Calu3 (cell line): ENCODE measurements around the gene SNCAIP. TPM values are rescaled to one million over a fixed set of nuclear protein-coding genes. Genes with fewer than 3 reads are reported as not detected.
A peak's percentile ranks its signal among the peaks of the same experiment; 100 is the strongest.

Experiments used
- Bru-seq: library from RNA; stranded (reverse); fragments of 400-500 nt; gene quantifications from one replicate; lab custom pipeline; 2021; lab: Mats Ljungman, UMichigan
- BruChase-seq, 2 experiments: library from RNA; stranded (reverse); fragments of 400-500 nt; gene quantifications; one replicate each; lab custom pipeline; 2021; lab: Mats Ljungman, UMichigan
- BruUV-seq: library from RNA; stranded (reverse); fragments of 400-500 nt; replicated peaks from 2 replicates; lab custom pipeline; 2021; lab: Mats Ljungman, UMichigan
- CTCF ChIA-PET: fragments of 300-600 bp; sonication (Branson Sonifier 250); formaldehyde crosslinking; loops from one replicate; lab custom pipeline; 2022; ENCODE audit warnings: antibody characterized with exemption; lab: Charles Lee
- DNase-seq: peaks from one replicate; pipeline ENCODE4 v3.0.0; 2022
- H3K27ac Mint-ChIP-seq: one replicate; pipeline ENCODE4 v1.8.0; 2022; ENCODE audit warnings: mixed read lengths; ENCODE audit not compliant: unreplicated experiment
- H3K27me3 Mint-ChIP-seq: one replicate; pipeline ENCODE4 v1.8.0; 2022; ENCODE audit warnings: mixed read lengths; ENCODE audit not compliant: unreplicated experiment
- H3K36me3 Mint-ChIP-seq: one replicate; pipeline ENCODE4 v1.8.0; 2022; ENCODE audit warnings: mild to moderate bottlenecking, moderate library complexity, mixed read lengths; ENCODE audit not compliant: insufficient read depth, unreplicated experiment
- H3K4me1 Mint-ChIP-seq: one replicate; pipeline ENCODE4 v1.8.0; 2022; ENCODE audit warnings: mild to moderate bottlenecking, low read depth, mixed read lengths; ENCODE audit not compliant: unreplicated experiment
- H3K4me3 Mint-ChIP-seq: one replicate; pipeline ENCODE4 v1.8.0; 2022; ENCODE audit warnings: mild to moderate bottlenecking, low read depth, moderate library complexity, mixed read lengths; ENCODE audit not compliant: unreplicated experiment
- H3K9me3 Mint-ChIP-seq: one replicate; pipeline ENCODE4 v1.8.0; 2022; ENCODE audit warnings: low read depth, mixed read lengths; ENCODE audit not compliant: unreplicated experiment
- intact Hi-C: fragments of 100-400 bp; cut with micrococcal nuclease; formaldehyde crosslinking; loops from one replicate; pipeline ENCODE4 v1.10.0; 2022; ENCODE audit not compliant: unreplicated experiment
- long read RNA-seq: library from polyadenylated mRNA; stranded (forward); transcript quantifications from one replicate; pipeline ENCODE4 v2.0.0, GENCODE V29; 2022
- total RNA-seq: library from RNA; stranded (reverse); gene quantifications from 2 replicates; pipeline ENCODE4 v1.2.3, GENCODE V29; 2022
- TF ChIP-seq, protein P1 (sequence below): fragments of 200-600 bp; IDR thresholded peaks from one replicate; pipeline ENCODE4 v1.8.0; 2022; ENCODE audit warnings: antibody characterized with exemption; ENCODE audit not compliant: unreplicated experiment

The SNCAIP gene
- total RNA-seq (0.22 TPM in 1 of 2 replicates, not detected in the other), Bru-seq, nascent RNA (percentile 15 among the genes with signal in this experiment), BruChase-seq, experiment 1, labeled RNA remaining after a 6-hour chase (percentile 13 among the genes with signal in this experiment), BruChase-seq, experiment 2, labeled RNA remaining after a 2-hour chase (percentile 10 among the genes with signal in this experiment)
- long read RNA-seq, result 0 reads

DNA sequence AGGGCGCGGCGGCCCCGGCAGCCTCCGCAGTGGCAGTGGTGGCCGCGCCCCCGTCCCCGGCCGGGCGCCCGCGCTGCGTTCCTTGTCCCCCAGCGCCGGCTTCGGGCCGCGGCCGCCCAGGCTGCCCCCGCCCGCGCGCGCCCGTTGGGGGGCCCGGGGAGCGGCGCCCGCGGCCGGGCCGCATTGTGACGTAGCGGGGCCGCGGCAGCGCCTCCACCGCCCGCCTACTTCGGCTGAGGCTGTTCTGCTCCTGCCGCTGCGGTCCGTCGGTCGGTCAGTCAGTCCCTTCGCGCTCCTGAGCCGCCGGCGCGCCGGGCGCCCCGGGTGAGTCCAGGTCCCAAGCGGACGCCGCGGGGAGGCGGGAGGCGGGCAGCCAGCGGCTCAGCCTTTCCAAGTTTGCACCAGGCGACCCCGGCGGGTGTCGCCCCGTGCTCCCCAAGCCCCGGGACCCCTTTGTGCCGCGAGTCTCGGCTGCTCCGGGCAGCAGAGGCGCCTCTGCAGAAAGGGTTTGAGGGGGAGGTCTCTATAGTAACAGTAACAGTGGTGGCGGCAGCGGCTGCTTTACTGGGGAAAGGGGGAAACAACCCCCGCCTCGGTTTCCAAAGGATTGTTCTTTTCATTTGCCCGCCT is at the start of gene SNCAIP:
Gene SNCAIP (plus strand): TSS at position 277 of the 630 bp plus-strand sequence. CDS start 78,898 bp downstream, outside the sequence.
- TF ChIP-seq, protein P1, sequence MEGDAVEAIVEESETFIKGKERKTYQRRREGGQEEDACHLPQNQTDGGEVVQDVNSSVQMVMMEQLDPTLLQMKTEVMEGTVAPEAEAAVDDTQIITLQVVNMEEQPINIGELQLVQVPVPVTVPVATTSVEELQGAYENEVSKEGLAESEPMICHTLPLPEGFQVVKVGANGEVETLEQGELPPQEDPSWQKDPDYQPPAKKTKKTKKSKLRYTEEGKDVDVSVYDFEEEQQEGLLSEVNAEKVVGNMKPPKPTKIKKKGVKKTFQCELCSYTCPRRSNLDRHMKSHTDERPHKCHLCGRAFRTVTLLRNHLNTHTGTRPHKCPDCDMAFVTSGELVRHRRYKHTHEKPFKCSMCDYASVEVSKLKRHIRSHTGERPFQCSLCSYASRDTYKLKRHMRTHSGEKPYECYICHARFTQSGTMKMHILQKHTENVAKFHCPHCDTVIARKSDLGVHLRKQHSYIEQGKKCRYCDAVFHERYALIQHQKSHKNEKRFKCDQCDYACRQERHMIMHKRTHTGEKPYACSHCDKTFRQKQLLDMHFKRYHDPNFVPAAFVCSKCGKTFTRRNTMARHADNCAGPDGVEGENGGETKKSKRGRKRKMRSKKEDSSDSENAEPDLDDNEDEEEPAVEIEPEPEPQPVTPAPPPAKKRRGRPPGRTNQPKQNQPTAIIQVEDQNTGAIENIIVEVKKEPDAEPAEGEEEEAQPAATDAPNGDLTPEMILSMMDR, result no peak
- Mint-ChIP-seq H3K36me3 (peaks cover 16% of the 10 kb centered on the region), H3K4me1 (peaks cover 13% of the 10 kb centered on the region), H3K4me3 (peak within 1 kb of the TSS; percentile 75), H3K27ac (no peak within 1 kb of the TSS), H3K27me3 (peaks cover 71% of the 10 kb centered on the region), H3K9me3 (no peaks in the 10 kb centered on the region)
- DNase-seq, result peak; percentile 60
- no TSS peak for BruUV-seq
- CTCF ChIA-PET, result interaction anchor here (0.9 kb wide), 1 partner anchor 180 kb away, joined by 3 read pairs; no protein-coding TSS in a partner anchor
- intact Hi-C loops, result loop anchor here (5.0 kb wide), 2 partner anchors 105 to 180 kb away; no protein-coding TSS in a partner anchor

DNA sequence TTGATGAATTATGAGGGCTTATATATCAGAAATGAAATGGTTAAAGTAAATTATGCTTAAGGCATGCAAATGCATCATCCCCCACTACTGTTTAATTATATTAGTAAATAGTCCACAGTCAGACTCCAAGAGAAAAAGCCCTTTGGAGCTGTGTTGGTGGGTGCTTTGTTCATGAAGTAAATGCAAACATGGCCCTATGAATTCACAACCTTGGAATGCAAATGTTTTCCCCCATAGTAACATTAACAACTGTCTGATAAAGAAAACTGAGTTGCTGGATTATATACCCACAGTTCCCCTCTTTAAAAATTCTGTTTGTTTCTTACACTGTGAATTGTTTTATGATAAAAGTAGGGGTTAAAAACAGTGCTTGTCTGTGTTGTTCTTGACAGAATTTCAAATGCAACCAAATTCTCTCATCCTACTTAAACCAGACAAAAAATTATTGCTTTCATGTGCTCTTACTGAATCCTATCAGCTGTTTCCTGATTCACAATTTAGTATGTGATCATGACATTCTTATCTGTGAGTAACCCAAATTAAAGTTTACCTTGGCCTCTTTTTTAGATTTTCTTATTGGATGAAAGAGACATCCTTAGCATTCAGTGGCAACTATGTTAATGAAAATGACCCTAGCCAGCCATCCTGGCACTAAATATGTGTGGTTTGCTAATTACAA is 48.5 kb upstream of the SNCAIP start:
- TF ChIP-seq, protein P1, result no peak
- H3K36me3 Mint-ChIP-seq, result no peaks in the 10 kb centered on the region
- no peak for DNase-seq
- H3K27me3 Mint-ChIP-seq, result no peaks in the 10 kb centered on the region
- H3K27ac Mint-ChIP-seq, result no peak overlapping the region
- intact Hi-C loops, result no loop called here
- no peaks in the 10 kb centered on the region for H3K9me3 Mint-ChIP-seq
- CTCF ChIA-PET, result no interaction called here
- H3K4me3 Mint-ChIP-seq, result no peak overlapping the region
- no peaks in the 10 kb centered on the region for H3K4me1 Mint-ChIP-seq
- no TSS peak for BruUV-seq

DNA sequence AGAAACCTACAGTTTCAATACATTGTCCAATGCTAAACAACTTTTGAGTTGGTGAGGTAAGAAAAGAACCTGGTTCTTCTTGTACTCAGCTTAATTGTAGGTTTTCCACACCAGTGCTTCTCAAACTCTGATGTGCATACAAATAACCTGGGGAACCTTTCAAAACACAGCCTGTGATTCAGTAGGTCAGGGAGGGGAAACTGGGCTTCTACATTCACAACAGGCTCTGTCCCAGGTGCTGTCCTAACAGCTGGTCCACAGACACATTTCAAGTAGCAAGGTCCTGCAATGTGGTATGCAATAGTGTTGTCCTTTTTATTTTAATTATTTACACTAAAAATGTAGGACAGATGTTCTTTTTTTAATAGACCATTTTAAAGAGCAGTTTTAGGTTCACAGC is 47.4 kb upstream of the SNCAIP start:
- Mint-ChIP-seq H3K27me3 (no peaks in the 10 kb centered on the region), H3K4me3 (no peak overlapping the region), H3K4me1 (no peaks in the 10 kb centered on the region), H3K9me3 (no peaks in the 10 kb centered on the region), H3K27ac (no peak overlapping the region), H3K36me3 (no peaks in the 10 kb centered on the region)
- no TSS peak for BruUV-seq
- no peak for DNase-seq
- intact Hi-C loops, result no loop called here
- CTCF ChIA-PET, result no interaction called here
- TF ChIP-seq, protein P1, result no peak

DNA sequence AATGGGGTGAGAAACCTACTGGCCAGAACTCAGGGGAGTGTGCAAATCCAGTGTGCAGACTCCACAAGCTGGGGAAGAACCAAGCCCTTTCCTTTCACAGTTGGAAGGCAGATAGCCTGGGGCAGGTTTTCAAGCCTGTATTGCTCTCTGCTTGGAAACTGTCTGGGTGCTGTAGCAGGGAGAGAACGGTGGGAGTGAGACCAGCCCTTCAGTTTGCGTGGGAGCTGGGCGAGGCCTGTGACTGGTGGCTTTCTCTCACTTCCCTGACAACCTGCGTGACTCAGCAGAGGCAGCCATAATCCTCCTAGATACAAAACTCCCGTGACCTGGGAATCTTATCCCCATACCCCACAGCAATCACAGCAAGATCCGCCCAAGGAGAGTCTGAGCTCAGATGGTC is 44.9 kb upstream of the SNCAIP start:
- CTCF ChIA-PET, result no interaction called here

More for the DNA sequence above, 44.9 kb upstream of the SNCAIP start:
- Mint-ChIP-seq H3K27ac (no peak overlapping the region), H3K4me1 (no peaks in the 10 kb centered on the region), H3K9me3 (peaks cover 5% of the 10 kb centered on the region), H3K4me3 (no peak overlapping the region), H3K36me3 (no peaks in the 10 kb centered on the region), H3K27me3 (no peaks in the 10 kb centered on the region)
- DNase-seq, result no peak
- intact Hi-C loops, result no loop called here
- BruUV-seq, result no TSS peak
- TF ChIP-seq, protein P1, result no peak
